Activated T-cell treated with anti-CD3 and anti-CD28 coated beads, Interleukin-2, amount 50 U/mL, for 4 hours (primary cell): ENCODE data around the gene RNU1-3. TPM values are rescaled to one million over a fixed set of nuclear protein-coding genes. Genes with fewer than 3 reads are reported as not detected.

Source experiments
- total RNA-seq, 3 donors: library from RNA; stranded (reverse); gene quantifications; one replicate each; pipeline ENCODE4 v1.2.1, GENCODE V29; 2021

The RNU1-3 gene
- total RNA-seq, 3 donors from 2014 or later = 1,321 to 1,622 (median 1,616) TPM

Other genes starting within 250 kb of the RNU1-3 start
- gene SPATA21, start 229.5 kb downstream of the RNU1-3 start, total RNA-seq = not detected
- gene NECAP2, start 226.2 kb downstream of the RNU1-3 start, total RNA-seq = 10 to 100 TPM; 63.5 to 71.6 (median 64.8) TPM
- 1,000 to 10,000 TPM; 1,321 to 1,622 (median 1,616) TPM for gene RNU1-1, start 152.7 kb downstream of the RNU1-3 start, total RNA-seq
- gene NBPF1, start 53.4 kb downstream of the RNU1-3 start, total RNA-seq = 1 to 10 TPM; 4.9 to 8.4 (median 5.8) TPM
- 1,000 to 10,000 TPM; 1,321 to 1,622 (median 1,616) TPM for gene RNU1-4, start 73.6 kb upstream of the RNU1-3 start, total RNA-seq
- gene RNU1-2, start 229.0 kb upstream of the RNU1-3 start, total RNA-seq = 1,000 to 10,000 TPM; 1,321 to 1,622 (median 1,616) TPM